A673 (cell line): ENCODE measurements around the gene GPR132. TPM values are rescaled to one million over a fixed set of nuclear protein-coding genes. Genes with fewer than 3 reads are reported as not detected.

Experiments used
- BruUV-seq: library from RNA; stranded (reverse); fragments of 400-500 nt; replicated peaks from 2 replicates; lab custom pipeline; 2021; lab: Mats Ljungman, UMichigan
- CTCF ChIA-PET: fragments of 300-600 bp; sonication (Branson Sonifier 250); formaldehyde crosslinking; loops from one replicate; lab custom pipeline; 2022; ENCODE audit warnings: antibody characterized with exemption; lab: Charles Lee
- POLR2A ChIA-PET: fragments of 300-600 bp; sonication (Branson Sonifier 250); formaldehyde crosslinking; loops from one replicate; lab custom pipeline; 2022; ENCODE audit warnings: antibody characterized with exemption; ENCODE audit not compliant: low non-redundant PET; lab: Charles Lee
- DNase-seq: peaks from one replicate; pipeline ENCODE4 v3.0.0-alpha.2; 2015; ENCODE audit warnings: low spot score
- H3K27ac ChIP-seq: fragments of 200-600 bp; sonication (generic); 2 replicates; pipeline ENCODE4 v1.5.1; 2016; ENCODE audit warnings: mixed run types, low read depth, mild to moderate bottlenecking, mixed read lengths, antibody characterized with exemption, low read length; ENCODE audit not compliant: poor library complexity, severe bottlenecking
- H3K27me3 ChIP-seq: fragments of 200-600 bp; sonication (generic); replicated peaks from 2 replicates; pipeline ENCODE4 v1.6.1; 2017; ENCODE audit warnings: mixed run types, low read depth, mild to moderate bottlenecking, mixed read lengths, antibody characterized with exemption, low read length; ENCODE audit not compliant: insufficient read depth, poor library complexity
- H3K36me3 ChIP-seq: fragments of 200-600 bp; sonication (generic); 2 replicates; pipeline ENCODE4 v1.6.1; 2016; ENCODE audit warnings: mixed run types, mild to moderate bottlenecking, mixed read lengths, antibody characterized with exemption, low read length; ENCODE audit not compliant: insufficient read depth, poor library complexity, severe bottlenecking
- H3K4me1 ChIP-seq: fragments of 200-600 bp; sonication (generic); 2 replicates; pipeline ENCODE4 v1.6.1; 2017; ENCODE audit warnings: mixed run types, mild to moderate bottlenecking, mixed read lengths, antibody characterized with exemption, low read length; ENCODE audit not compliant: insufficient read depth, poor library complexity, severe bottlenecking
- H3K4me3 ChIP-seq: fragments of 200-600 bp; sonication (generic); 2 replicates; pipeline ENCODE4 v1.5.1; 2016; ENCODE audit warnings: low read depth, mixed run types, mild to moderate bottlenecking, mixed read lengths, low read length; ENCODE audit not compliant: poor library complexity, severe bottlenecking
- H3K9me3 ChIP-seq: fragments of 200-600 bp; sonication (generic); 2 replicates; pipeline ENCODE4 v1.6.1; 2016; ENCODE audit warnings: mixed run types, low read depth, mild to moderate bottlenecking, mixed read lengths, antibody characterized with exemption, low read length; ENCODE audit not compliant: poor library complexity, severe bottlenecking
- CTCF ChIP-seq: fragments of 300-800, 200-600 bp; sonication (generic); conservative IDR thresholded peaks from 2 replicates; pipeline ENCODE4 v1.5.1; 2017; ENCODE audit warnings: low read depth, mild to moderate bottlenecking, antibody characterized with exemption, low read length, moderate library complexity, mixed read lengths
- EZH2 ChIP-seq: fragments of 200-600 bp; sonication (generic); IDR thresholded peaks from 2 replicates; pipeline ENCODE4 v1.6.1; 2017; ENCODE audit warnings: borderline replicate concordance, low read depth, mild to moderate bottlenecking, mixed read lengths, antibody characterized with exemption, low read length; ENCODE audit not compliant: poor library complexity, severe bottlenecking
- intact Hi-C: fragments of 100-400 bp; cut with micrococcal nuclease; formaldehyde crosslinking; loops from one replicate; pipeline ENCODE4 v1.10.0; 2022; ENCODE audit not compliant: unreplicated experiment
- total RNA-seq: library from RNA; stranded (reverse); gene quantifications from 2 replicates; pipeline ENCODE4 v1.2.3, GENCODE V29; 2021

The GPR132 gene
- total RNA-seq, 1 experiment from 2014 or later = not detected

DNA sequence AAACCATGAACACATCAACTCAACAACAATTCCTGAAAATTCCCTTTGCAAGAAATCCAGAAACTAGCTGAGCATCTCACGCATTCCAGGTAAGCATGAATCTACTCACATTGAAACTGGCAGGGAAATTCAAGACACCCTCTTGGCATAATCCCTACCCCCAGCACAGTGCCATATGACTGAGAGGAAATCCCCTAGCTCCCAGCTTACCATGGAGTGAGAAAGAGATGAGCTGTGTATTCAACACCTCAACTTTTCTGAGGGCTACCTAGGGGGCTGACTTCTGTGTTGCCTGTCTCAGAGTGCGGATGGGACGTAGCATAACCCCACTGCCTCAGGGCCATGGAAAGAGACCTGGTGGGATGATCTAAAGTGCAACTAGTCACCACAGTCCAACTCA, 37.7 kb upstream of the GPR132 start:
- BruUV-seq = no TSS peak
- ChIA-PET CTCF (interaction anchor here (1.4 kb wide), 1 partner anchor 13 kb away, joined by 3 read pairs; no protein-coding TSS in a partner anchor), POLR2A (no interaction called here)
- Histone ChIP-seq H3K36me3 (no peaks in the 10 kb centered on the region), H3K4me1 (no peaks in the 10 kb centered on the region), H3K4me3 (no peak overlapping the region), H3K27ac (no peak overlapping the region), H3K27me3 (peaks cover 26% of the 10 kb centered on the region), H3K9me3 (no peaks in the 10 kb centered on the region)
- TF ChIP-seq CTCF (no peak), EZH2 (no peak)
- DNase-seq = no peak
- intact Hi-C loops = no loop called here

DNA sequence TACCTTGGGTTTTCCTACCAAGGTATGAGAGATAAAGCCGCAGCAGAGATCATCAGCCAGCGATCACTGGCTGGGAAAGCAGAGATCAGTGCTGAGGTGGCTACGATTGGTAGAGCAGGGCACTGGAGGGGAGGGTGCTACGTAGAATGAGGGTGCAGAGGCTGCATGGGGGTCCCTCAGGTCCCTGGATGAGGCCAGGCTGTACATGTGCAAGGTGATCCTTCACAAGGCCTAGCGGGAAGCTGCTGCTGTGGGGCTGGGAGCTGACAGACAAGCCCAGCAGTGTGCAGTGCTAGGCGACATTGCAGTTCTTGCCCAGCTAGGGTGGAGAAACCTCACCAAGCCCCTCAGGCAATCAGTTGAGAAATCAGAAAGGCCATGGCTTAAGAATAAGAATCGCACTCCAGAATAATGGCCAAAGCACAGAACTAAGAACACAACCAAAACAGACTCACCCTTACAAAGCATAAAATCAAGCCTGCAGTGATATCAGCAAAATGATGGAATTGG, 37.2 kb upstream of the GPR132 start:
- no peaks in the 10 kb centered on the region for H3K4me1 ChIP-seq
- no peaks in the 10 kb centered on the region for H3K9me3 ChIP-seq
- peaks cover 26% of the 10 kb centered on the region for H3K27me3 ChIP-seq
- POLR2A ChIA-PET = no interaction called here
- TF ChIP-seq CTCF (no peak), EZH2 (no peak)
- CTCF ChIA-PET = interaction anchor here (1.4 kb wide), 1 partner anchor 12 kb away, joined by 3 read pairs; no protein-coding TSS in a partner anchor
- no peak for DNase-seq
- no peaks in the 10 kb centered on the region for H3K36me3 ChIP-seq
- BruUV-seq = no TSS peak
- H3K27ac ChIP-seq = no peak overlapping the region
- no peak overlapping the region for H3K4me3 ChIP-seq
- intact Hi-C loops = no loop called here

GRCh38 chr14:105100910-105101309, 35.7 kb upstream of the GPR132 start:
- Histone ChIP-seq H3K27me3 (peaks cover 19% of the 10 kb centered on the region), H3K27ac (no peak overlapping the region), H3K4me1 (no peaks in the 10 kb centered on the region), H3K36me3 (no peaks in the 10 kb centered on the region), H3K4me3 (no peak overlapping the region), H3K9me3 (no peaks in the 10 kb centered on the region)
- intact Hi-C loops = no loop called here
- ChIA-PET POLR2A (no interaction called here), CTCF (no interaction called here)
- BruUV-seq = no TSS peak
- TF ChIP-seq EZH2 = no peak
- no peak for TF ChIP-seq CTCF
- DNase-seq = no peak
